HEK293T (cell line): ENCODE measurements around the gene ZGPAT.

Source experiments
- ARNT ChIP-seq: fragments of 450-650 bp; IDR thresholded peaks from 2 replicates; pipeline ENCODE4 v1.6.1; 2017; ENCODE audit warnings: mild to moderate bottlenecking
- BHLHE40 ChIP-seq: fragments of 450-650 bp; IDR thresholded peaks from 2 replicates; pipeline ENCODE4 v1.6.1; 2016; ENCODE audit warnings: mild to moderate bottlenecking, moderate library complexity, borderline replicate concordance
- CTBP1 ChIP-seq: fragments of 450-650 bp; IDR thresholded peaks from 2 replicates; pipeline ENCODE4 v1.6.1; 2016; ENCODE audit warnings: borderline replicate concordance
- ELF4 ChIP-seq: fragments of 450-650 bp; IDR thresholded peaks from 2 replicates; pipeline ENCODE4 v1.6.1; 2017; ENCODE audit warnings: antibody characterized with exemption
- FOXA1 ChIP-seq: fragments of 450-650 bp; IDR thresholded peaks from 2 replicates; pipeline ENCODE4 v1.6.1; 2016; ENCODE audit warnings: mild to moderate bottlenecking
- FOXK2 ChIP-seq: fragments of 450-650 bp; IDR thresholded peaks from 2 replicates; pipeline ENCODE4 v1.6.1; 2016; ENCODE audit warnings: mild to moderate bottlenecking
- FOXM1 ChIP-seq: fragments of 450-650 bp; IDR thresholded peaks from 2 replicates; pipeline ENCODE4 v1.6.1; 2017; ENCODE audit warnings: mild to moderate bottlenecking, borderline replicate concordance
- HDGF ChIP-seq: fragments of 450-650 bp; IDR thresholded peaks from 2 replicates; pipeline ENCODE4 v1.6.1; 2017; ENCODE audit warnings: antibody characterized with exemption, borderline replicate concordance
- NFRKB ChIP-seq: fragments of 450-650 bp; IDR thresholded peaks from 2 replicates; pipeline ENCODE4 v1.6.1; 2016; ENCODE audit warnings: mild to moderate bottlenecking, moderate library complexity
- SP1 ChIP-seq: fragments of 450-650 bp; IDR thresholded peaks from 2 replicates; pipeline ENCODE4 v1.6.1; 2017
- SUZ12 ChIP-seq: fragments of 450-650 bp; IDR thresholded peaks from 2 replicates; pipeline ENCODE4 v1.6.1; 2016; ENCODE audit warnings: mild to moderate bottlenecking
- TARDBP ChIP-seq: fragments of 450-650 bp; IDR thresholded peaks from 2 replicates; pipeline ENCODE4 v1.6.1; 2016
- TF ChIP-seq, protein P1 (sequence below): fragments of 450-650 bp; IDR thresholded peaks from 2 replicates; pipeline ENCODE4 v1.6.1; 2016

DNA sequence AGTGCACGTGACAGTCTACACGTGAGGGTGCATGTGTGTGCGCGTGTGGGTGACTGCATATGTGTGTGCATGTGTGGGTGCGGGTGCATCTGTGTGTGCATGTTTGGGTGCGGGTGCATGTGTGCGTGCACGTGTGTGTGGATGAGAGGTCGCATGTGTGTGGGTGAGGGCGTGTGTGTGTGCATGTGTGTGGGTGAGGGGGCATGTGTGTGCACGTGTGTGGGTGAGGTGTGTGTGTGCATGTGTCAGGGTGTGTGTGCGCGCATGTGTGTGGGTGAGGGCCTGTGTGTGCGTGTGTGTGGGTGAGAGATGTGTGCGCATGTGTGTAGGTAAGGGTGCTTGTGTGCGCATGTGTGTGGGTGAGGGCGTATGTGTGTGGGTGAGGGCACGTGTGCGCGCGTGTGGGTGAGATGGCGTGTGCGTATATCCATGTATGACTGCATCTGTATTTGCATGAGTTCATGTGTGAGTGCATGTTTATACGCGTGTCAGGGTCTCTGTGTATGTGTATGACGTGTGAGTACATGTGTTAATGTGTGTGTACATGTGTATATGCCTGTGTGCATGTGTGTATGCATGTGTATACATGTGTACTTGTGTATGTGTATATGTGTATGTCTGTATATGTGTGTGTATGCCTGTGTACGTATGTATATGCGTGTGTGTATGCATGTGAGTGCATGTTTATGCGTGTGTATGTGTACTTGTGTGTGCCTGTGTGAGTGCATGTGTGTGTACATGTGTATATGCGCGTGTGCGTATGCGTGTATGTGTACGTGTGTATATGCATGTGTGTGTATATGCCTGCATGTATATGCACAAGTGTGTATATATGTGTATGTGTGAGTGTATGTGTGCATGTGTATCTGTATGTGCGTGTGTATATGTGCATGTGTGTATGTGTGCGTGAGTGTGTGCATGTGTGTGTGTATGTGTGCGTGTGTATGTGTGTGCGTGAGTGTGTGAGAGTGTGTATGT lies 24.6 kb downstream of the ZGPAT start:
- TF ChIP-seq, protein P1, sequence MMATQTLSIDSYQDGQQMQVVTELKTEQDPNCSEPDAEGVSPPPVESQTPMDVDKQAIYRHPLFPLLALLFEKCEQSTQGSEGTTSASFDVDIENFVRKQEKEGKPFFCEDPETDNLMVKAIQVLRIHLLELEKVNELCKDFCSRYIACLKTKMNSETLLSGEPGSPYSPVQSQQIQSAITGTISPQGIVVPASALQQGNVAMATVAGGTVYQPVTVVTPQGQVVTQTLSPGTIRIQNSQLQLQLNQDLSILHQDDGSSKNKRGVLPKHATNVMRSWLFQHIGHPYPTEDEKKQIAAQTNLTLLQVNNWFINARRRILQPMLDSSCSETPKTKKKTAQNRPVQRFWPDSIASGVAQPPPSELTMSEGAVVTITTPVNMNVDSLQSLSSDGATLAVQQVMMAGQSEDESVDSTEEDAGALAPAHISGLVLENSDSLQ = no peak
- TF ChIP-seq SP1 (no peak), SUZ12 (no peak), ELF4 (no peak), NFRKB (no peak), HDGF (no peak), FOXK2 (no peak), FOXA1 (no peak), TARDBP (peak; percentile 74), BHLHE40 (no peak), FOXM1 (no peak), CTBP1 (no peak), ARNT (no peak)
